HEK293T (cell line): Measurements from ENCODE around the gene PIGW.

Source experiments
- FOXA1 ChIP-seq: fragments of 450-650 bp; IDR thresholded peaks from 2 replicates; pipeline ENCODE4 v1.6.1; 2016; ENCODE audit warnings: mild to moderate bottlenecking
- FOXK2 ChIP-seq: fragments of 450-650 bp; IDR thresholded peaks from 2 replicates; pipeline ENCODE4 v1.6.1; 2016; ENCODE audit warnings: mild to moderate bottlenecking
- FOXM1 ChIP-seq: fragments of 450-650 bp; IDR thresholded peaks from 2 replicates; pipeline ENCODE4 v1.6.1; 2017; ENCODE audit warnings: mild to moderate bottlenecking, borderline replicate concordance
- L3MBTL2 ChIP-seq: fragments of 450-650 bp; conservative IDR thresholded peaks from 2 replicates; pipeline ENCODE4 v1.6.1; 2016; ENCODE audit warnings: mild to moderate bottlenecking
- LEF1 ChIP-seq: fragments of 450-650 bp; IDR thresholded peaks from 2 replicates; pipeline ENCODE4 v1.6.1; 2017; ENCODE audit warnings: mild to moderate bottlenecking, borderline replicate concordance
- ZNF384 ChIP-seq: fragments of 450-650 bp; IDR thresholded peaks from 2 replicates; pipeline ENCODE4 v1.6.1; 2016

DNA sequence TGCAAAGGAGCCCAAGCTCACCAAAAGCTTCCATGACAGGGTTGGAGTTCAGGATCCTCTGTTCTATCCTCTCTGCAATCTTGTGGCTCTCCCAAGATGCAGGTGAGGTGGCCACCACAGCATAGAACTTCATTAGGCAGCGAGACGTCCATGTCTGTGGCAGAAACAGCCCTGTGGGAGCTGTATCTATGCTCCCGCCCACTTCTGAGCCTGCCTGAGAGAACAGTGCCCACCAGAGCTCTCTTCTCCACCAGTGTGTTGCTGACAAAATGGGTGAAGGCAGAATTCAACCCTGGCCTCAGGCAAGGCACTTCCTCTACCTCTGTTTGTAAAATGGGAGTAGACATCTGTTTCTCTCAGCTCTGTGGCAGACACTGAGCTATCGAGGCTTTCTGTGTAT lies 18.9 kb upstream of the PIGW start:
- TF ChIP-seq FOXK2 (no peak), L3MBTL2 (no peak), LEF1 (no peak), FOXM1 (no peak), FOXA1 (no peak), ZNF384 (no peak)
